IPS-NIHi11 (cell line): ENCODE results near the gene SETD1A.

Experiments used
- DNase-seq: peaks from one replicate; pipeline ENCODE4 v3.0.0; 2012; ENCODE audit warnings: mixed read lengths, low spot score

The SETD1A gene

GRCh38 chr16:30957456-30958174 lies at the start of gene SETD1A:
TSS of gene SETD1A (plus strand) at chr16:30957754. CDS start at chr16:30958732, 978 bp downstream.
- peak; percentile 96 for DNase-seq

DNA sequence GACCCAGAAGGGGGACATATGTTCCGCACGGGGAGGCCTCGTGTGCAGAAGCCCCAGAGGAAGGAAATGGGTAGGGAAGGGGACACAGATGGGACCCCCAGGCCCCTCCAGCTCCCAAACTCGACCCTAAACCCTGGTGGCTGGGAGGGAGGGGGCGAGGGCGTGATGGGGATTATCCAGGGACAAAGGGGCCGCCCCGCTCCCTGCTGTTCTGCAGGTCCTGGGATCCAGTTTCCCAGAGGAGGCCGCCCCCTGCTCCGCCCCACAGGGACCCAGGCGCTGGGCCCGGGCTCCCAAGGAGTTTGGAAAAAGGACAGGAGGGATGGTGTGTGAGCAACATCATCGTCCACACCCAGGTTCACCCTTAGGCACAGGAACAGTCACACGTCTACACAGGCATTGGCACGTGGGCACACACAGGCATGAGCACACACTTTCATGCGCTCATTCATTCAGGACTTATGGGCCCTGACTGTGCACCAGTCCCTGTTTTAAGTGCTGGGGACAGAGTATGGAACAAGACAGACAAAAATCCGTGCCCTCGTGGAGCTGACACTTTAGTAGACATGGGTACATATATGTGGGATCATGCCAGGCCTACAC lies 47.0 kb upstream of the SETD1A start:
- DNase-seq, result peak; percentile 61

GRCh38 chr16:30912794-30913412 lies 44.7 kb upstream of the SETD1A start:
- DNase-seq, result no peak

DNA sequence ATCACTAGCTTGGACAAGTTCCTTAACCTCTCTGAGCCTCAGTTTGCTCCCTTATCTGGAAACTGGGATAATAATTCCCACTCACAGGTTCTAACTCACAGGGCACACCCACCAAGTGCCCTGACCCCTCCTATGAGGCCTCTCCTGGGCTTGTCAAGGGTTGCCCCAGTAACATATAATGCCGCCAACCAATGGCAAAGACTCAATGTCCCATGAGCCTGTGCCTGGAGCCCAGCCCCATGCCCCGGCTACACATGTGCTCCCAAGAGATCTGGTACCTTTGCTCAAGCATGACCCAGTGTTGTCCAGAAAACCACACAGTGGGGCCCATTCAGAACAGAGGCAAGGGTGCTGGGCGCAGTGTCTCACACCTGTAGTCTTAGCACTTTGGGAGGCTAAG lies 42.7 kb upstream of the SETD1A start:
- DNase-seq, result no peak

DNA sequence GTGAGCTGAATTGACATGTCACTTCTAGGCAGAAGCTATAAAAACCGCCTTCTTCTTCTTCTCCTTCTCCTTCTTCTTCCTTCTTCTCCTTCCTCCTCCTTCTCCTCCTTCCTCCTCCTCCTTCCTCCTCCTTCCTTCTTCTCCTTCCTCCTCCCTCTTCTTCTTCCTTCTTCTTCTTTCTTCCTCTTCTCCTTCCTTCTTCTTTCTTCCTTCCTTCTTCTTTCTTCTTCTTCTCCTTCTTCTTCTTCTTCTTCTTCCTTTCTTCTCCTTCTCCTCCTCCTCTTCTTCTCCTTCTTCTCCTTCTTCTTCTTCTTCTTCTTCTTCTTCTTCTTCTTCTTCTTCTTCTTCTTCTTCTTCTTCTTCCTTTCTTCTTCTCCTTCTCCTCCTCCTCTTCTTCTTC lies 38.9 kb upstream of the SETD1A start:
- no peak for DNase-seq

GRCh38 chr16:30920891-30921290 lies 36.7 kb upstream of the SETD1A start:
- DNase-seq, result no peak

DNA sequence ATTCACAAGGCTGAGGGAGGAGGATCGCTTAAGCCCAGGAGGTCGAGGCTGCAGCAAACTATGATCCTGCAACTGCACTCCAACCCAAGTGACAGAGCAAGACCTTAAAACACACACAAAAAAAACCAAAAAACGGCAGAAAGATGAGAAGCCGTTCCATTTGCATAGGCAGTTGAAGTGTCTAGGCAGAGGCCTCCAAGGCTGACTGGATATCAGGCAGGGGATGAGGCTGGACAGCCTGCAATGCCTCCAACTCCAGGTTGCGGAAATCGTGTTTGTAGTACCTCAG lies 36.2 kb upstream of the SETD1A start:
- DNase-seq, result no peak

DNA sequence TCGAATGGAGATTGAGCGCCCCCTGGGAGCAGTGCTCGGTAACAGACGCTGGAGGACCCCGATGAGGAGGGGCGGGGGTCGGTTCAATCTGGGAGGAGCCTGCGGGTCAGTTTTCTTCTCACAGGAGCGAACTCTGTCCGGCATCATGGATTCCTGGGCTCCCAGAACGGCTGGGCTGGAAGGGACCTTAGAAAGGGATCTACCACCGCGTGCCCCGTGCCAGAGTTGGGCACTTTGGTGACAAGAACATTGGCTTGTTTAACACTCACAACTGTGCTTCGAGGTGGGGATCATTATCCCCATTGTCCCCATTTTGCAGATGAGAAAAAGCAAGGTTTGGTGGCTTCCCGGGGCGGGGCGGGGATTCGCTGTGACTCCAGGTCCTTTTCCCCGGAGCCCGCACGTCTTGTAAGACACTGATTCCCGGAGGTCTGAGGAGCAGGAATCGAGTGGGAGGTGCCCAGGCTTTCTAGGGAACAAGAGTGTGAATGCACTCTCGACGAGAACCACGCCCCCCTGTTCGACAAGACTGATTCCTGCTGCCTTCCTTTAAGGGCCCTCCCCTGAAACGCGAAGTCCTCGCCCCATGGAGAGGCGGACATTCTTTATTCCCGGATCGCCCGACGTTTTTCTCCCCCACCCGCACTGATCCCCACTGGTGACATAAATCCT lies 35.7 kb upstream of the SETD1A start:
- peak; percentile 88 for DNase-seq

DNA sequence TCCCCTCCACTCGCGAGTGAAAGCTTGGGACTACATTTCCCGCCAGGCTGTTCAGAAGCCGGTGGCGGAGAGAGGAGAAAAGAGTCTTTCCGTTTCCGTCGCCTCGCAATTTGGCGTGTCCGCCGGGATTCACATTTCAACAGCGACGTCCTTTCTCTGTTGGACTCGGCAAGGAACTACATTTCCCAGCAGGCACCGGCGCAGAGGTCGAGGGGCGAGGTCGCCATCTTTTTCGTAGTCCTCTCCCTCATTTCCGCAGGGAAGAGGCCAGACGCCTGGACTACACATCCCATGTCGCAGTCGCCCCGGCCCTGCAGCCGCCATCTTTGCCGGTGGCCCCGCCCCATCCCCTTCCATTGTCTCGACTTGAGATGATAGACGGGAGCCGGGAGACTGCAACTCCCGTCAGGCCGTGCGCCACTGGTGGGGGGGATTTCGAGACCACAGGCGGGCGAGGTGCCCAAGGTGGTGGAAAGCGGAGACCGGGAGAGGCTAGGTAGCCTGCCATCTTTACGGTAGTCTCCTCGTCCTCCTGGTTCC lies 35.1 kb upstream of the SETD1A start:
- DNase-seq, result peak; percentile 81

GRCh38 chr16:30922960-30923535 lies 34.5 kb upstream of the SETD1A start:
- DNase-seq, result peak; percentile 83

- DNase-seq, result peak; percentile 78
These were observed 33.9 kb upstream of the SETD1A start, which contains the start of gene FBXL19 for GRCh38 chr16:30923554-30924075. TSS of gene FBXL19 (plus strand) at chr16:30923572. CDS start at chr16:30925755, 2,183 bp downstream.

DNA sequence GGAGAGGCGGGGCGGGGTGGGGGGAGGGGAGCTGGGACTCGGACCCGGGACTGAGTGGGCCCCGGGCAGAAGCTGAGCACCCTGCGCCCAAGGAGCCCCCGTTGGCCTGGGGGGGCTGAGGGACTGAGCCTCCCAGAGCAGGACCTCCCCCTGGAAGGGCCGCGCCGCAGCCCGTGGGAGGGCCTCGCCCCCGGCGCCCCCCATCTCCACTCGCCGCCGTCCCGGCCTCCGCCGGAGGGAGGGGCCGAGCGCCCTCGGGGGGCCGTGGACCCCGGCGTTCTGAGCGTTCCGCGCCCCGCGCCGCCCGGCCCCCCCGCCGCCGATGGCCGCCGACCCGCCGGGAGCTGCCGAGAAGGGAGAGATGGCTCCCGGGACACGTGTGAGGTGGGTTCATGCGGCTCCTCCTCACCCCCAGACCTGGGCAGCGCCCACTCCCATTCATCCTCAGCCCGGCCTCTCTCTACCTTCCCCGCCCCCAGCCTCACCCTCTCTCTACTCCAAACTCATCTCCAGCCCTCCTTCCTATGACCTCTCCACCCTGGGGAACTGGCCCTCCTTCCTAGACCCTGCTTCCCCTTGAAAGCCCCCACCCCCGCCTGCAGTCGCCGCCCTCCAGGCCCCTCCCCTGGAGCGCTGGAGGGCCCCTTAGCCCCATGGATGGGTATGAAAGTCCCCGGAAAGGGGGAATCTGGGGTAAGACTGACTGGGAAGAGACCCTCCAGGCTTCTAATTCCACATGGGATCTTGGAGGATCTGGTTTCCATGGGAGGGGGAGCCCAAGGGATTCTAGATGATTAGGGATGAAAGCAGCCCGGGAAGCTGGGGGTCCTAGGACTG lies 33.3 kb upstream of the SETD1A start:
- DNase-seq, result peak; percentile 35

DNA sequence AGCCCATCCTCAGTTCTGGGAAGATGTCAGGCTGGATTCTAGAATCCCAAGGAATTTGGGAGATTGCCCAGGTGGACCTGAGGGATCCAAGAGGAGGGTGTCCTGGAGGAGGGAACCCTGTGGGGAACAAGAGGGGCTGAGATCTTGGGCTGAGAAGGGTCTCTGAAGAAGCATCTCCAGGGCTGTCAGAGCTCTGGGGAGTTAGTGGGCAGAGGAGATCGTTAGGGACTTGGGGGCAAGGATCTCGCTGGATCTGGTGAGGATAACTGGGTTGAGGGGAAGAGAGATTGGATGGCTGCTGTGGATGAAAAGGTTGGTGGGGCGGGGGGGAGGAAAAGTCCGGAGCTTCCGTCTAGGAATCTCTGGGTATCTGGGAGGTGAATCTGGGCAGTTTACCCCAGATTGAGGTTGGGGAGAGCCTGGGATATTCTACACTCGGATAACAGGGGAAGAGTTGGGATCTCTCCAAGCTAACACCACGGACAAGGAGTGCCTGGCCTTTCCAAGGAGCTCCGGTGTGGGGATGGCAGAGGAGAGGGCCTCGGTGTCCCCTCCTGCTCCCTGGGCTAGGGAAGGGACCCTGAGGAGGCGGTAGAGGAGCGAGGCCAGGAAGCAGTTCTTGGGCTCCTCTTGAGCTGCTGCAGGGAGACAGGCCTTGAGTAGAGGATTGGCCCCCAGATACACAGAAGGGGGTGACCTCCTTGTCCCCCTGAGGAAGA lies 32.5 kb upstream of the SETD1A start:
- DNase-seq, result no peak

DNA sequence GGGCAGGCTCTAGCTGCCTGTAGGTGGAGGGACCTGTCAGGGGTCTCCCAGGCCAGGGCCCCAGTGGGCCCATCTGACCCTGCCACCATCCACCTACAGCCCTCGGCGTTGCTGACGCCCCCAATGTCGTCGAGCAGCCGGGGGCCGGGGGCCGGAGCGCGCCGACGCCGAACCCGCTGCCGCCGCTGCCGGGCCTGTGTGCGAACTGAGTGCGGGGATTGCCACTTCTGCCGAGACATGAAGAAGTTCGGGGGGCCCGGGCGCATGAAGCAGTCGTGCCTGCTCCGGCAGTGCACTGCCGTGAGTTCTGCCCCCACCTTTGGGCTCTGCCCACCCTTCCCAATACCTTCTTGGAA lies 31.9 kb upstream of the SETD1A start:
- no peak for DNase-seq

DNA sequence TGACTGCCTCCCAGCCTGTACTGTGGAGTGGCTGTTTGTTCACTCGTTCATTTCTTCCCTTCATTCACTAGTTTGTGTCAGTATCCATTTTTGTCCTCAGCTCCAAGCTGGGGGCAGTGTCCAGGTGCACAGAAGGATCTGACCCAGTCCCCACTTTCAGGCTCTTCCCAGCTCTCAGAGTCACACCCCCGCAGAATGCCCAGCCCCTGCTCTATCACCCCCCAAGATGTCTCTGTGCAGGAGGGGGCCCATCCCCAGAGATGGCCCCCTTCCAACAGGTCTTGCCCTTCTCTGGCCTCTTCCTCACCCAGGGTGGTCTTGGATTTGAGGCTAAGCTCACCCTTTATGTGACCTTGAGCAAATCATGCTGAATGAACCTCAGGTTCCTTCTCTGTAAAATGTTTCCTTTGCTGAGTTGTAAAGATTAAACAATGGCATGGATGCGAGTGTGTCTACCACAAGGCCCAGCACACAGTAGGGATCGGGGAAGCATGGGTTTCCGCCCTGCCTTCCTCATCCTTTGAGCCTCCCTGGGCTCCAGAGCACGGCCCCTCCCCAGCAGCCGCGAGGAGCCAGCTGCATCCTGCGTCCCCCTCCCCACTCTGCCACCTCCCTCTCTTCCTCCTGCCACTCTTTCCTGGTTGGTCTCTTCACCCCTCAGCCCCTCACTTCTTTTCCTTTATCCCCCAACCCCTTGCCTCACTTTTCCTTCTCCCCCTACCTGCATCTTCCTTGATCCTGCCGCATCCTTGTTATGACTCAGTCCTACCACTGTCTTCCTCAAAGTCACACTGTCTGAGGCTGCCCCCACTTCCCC lies 31.4 kb upstream of the SETD1A start:
- DNase-seq, result no peak

- no peak for DNase-seq
These were observed 30.4 kb upstream of the SETD1A start for GRCh38 chr16:30926937-30927788.

DNA sequence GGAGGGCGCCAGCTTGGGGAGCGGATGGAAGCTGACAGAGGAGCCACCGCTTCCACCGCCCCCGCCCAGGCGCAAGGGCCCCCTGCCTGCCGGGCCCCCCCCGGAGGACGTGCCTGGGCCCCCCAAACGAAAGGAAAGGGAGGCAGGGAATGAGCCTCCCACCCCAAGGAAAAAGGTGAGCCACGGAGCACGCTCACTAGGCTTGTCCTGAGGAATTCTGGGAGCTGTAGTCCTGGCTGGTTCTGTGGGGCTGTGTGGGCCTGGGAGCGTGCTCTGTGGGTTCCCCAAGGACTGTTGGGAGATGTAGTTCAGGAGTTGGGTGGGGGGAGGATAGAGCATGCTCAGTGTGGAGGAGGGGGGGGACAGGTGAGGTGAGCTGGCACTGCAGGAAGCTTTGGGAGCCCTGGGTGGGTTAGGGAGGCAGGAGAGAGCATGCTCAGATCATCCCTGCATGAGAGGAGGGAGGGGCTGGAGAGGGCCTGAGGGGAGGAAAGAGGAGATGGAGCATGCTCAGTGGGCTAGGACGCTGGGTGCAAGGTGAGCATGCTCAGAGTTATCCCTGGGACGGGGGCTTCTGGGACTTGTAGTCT lies 29.7 kb upstream of the SETD1A start:
- DNase-seq, result peak; percentile 78

DNA sequence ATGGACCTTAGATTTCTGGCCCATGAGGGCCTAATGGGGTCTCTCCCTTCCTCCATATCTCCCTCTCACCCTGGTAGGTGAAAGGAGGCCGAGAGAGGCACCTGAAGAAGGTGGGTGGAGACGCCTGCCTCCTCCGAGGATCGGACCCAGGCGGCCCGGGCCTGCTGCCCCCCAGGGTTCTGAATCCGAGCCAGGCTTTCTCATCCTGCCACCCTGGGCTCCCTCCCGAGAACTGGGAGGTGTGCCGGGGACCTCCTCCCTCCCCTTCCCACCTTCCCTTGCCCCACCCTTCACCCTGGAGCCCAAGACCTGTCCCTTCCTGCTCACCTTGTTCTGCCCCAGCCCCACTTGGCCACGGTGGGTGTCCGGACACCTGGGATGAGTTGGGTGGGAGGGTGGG lies 29.2 kb upstream of the SETD1A start:
- DNase-seq, result no peak
